Endothelial cell (in vitro differentiated cells): ENCODE data around the gene MYO3B. TPM values are rescaled to one million over a fixed set of nuclear protein-coding genes. Genes with fewer than 3 reads are reported as not detected.
"Not testable (repeated sequence)": the region's sequence is repeated elsewhere in the genome, so short reads cannot be mapped to it uniquely, and the experiment has no call there.

Experiments
- DNase-seq: peaks from one replicate; pipeline ENCODE4 v3.0.0; 2021; ENCODE audit warnings: low spot score
- H3K27ac Mint-ChIP-seq: one replicate; pipeline ENCODE4 v1.8.0; 2021; ENCODE audit warnings: mixed read lengths, inconsistent platforms; ENCODE audit not compliant: unreplicated experiment
- H3K27me3 Mint-ChIP-seq: one replicate; pipeline ENCODE4 v1.8.0; 2021; ENCODE audit warnings: mild to moderate bottlenecking, moderate library complexity, mixed read lengths, inconsistent platforms; ENCODE audit not compliant: unreplicated experiment
- H3K36me3 Mint-ChIP-seq: one replicate; pipeline ENCODE4 v1.8.0; 2021; ENCODE audit warnings: mild to moderate bottlenecking, low read depth, mixed read lengths, inconsistent platforms; ENCODE audit not compliant: unreplicated experiment
- H3K4me1 Mint-ChIP-seq: one replicate; pipeline ENCODE4 v1.8.0; 2021; ENCODE audit warnings: mild to moderate bottlenecking, mixed read lengths, inconsistent platforms; ENCODE audit not compliant: unreplicated experiment
- H3K4me3 Mint-ChIP-seq: one replicate; pipeline ENCODE4 v1.8.0; 2021; ENCODE audit warnings: mild to moderate bottlenecking, mixed read lengths, inconsistent platforms; ENCODE audit not compliant: unreplicated experiment
- H3K9me3 Mint-ChIP-seq: one replicate; pipeline ENCODE4 v1.8.0; 2021; ENCODE audit warnings: mixed read lengths, inconsistent platforms; ENCODE audit not compliant: unreplicated experiment
- CTCF ChIP-seq: fragments of 200-600 bp; sonication (generic); IDR thresholded peaks from one replicate; pipeline ENCODE4 v1.5.0; 2021; ENCODE audit warnings: antibody characterized with exemption; ENCODE audit not compliant: unreplicated experiment
- total RNA-seq: library from RNA; stranded (reverse); fragmentation: NEBNext Ultra II Directional; extraction: Animal tissue kit (Norgen Biotek cat#: 25700); gene quantifications from one replicate; pipeline ENCODE4 v1.2.1, GENCODE V29; 2021; ENCODE audit not compliant: unreplicated experiment

The MYO3B gene
- total RNA-seq, 1 donor from 2014 or later = 1.3 TPM

- H3K36me3 Mint-ChIP-seq = no peaks in the 10 kb centered on the region
- H3K27me3 Mint-ChIP-seq = no peaks in the 10 kb centered on the region
- no peaks in the 10 kb centered on the region for H3K4me1 Mint-ChIP-seq
- no peak overlapping the region for H3K4me3 Mint-ChIP-seq
- no peak overlapping the region for H3K27ac Mint-ChIP-seq
- no peaks in the 10 kb centered on the region for H3K9me3 Mint-ChIP-seq
- no peak for TF ChIP-seq CTCF
- no peak for DNase-seq
Measured at GRCh38 chr2:170425281-170425751, 247.4 kb downstream of the MYO3B start.

GRCh38 chr2:170428868-170429267 is 250.9 kb downstream of the MYO3B start:
- H3K27me3 Mint-ChIP-seq = peaks cover 2% of the 10 kb centered on the region
- no peak overlapping the region for H3K27ac Mint-ChIP-seq
- H3K4me3 Mint-ChIP-seq = no peak overlapping the region
- peaks cover 11% of the 10 kb centered on the region for H3K4me1 Mint-ChIP-seq
- H3K36me3 Mint-ChIP-seq = no peaks in the 10 kb centered on the region
- no peak for DNase-seq
- no peak for TF ChIP-seq CTCF
- no peaks in the 10 kb centered on the region for H3K9me3 Mint-ChIP-seq

GRCh38 chr2:170432823-170433222 is 254.9 kb downstream of the MYO3B start:
- DNase-seq = no peak
- Mint-ChIP-seq H3K4me3 (no peak overlapping the region), H3K4me1 (peaks cover 32% of the 10 kb centered on the region), H3K9me3 (no peaks in the 10 kb centered on the region), H3K27me3 (peaks cover 5% of the 10 kb centered on the region), H3K27ac (no peak overlapping the region), H3K36me3 (no peaks in the 10 kb centered on the region)
- TF ChIP-seq CTCF = no peak

GRCh38 chr2:170433448-170433847 is 255.5 kb downstream of the MYO3B start:
- Mint-ChIP-seq H3K9me3 (no peaks in the 10 kb centered on the region), H3K4me3 (no peak overlapping the region), H3K27ac (no peak overlapping the region), H3K36me3 (no peaks in the 10 kb centered on the region), H3K27me3 (peaks cover 5% of the 10 kb centered on the region), H3K4me1 (peaks cover 37% of the 10 kb centered on the region)
- DNase-seq = no peak
- no peak for TF ChIP-seq CTCF

- not testable (repeated sequence) for H3K27me3 Mint-ChIP-seq, H3K36me3 Mint-ChIP-seq, DNase-seq, H3K4me3 Mint-ChIP-seq, H3K27ac Mint-ChIP-seq, H3K9me3 Mint-ChIP-seq
- peaks cover 37% of the 10 kb centered on the region for H3K4me1 Mint-ChIP-seq
Measured at GRCh38 chr2:170434396-170434795, 256.4 kb downstream of the MYO3B start.
